HepG2 (cell line): ENCODE measurements around the gene KIF3A. TPM values are rescaled to one million over a fixed set of nuclear protein-coding genes. Genes with fewer than 3 reads are reported as not detected.

Source experiments
- ATAC-seq: fragments of 200-7000 bp; cut with Tn5 transposase; 3 replicates; pipeline ENCODE4 v1.9.1; 2020; ENCODE audit warnings: mild to moderate bottlenecking, moderate library complexity
- BruUV-seq: library from RNA; stranded (reverse); fragments of 400-500 nt; replicated peaks from 2 replicates; lab custom pipeline; 2021; lab: Mats Ljungman, UMichigan
- CTCF ChIA-PET: fragments of 300-600 bp; formaldehyde crosslinking; extraction: SDS; loops from one replicate; lab custom pipeline; 2021; ENCODE audit warnings: low total read pairs, inconsistent platforms, low intra/inter-chr PET ratio; lab: Yijun Ruan, JAX
- POLR2A ChIA-PET: fragments of 350-600 bp; sonication (Branson Sonifier 250); formaldehyde crosslinking; loops from one replicate; lab custom pipeline; 2020; ENCODE audit warnings: antibody characterized with exemption, inconsistent platforms; lab: Yijun Ruan, JAX
- DNase-seq: peaks from one replicate; pipeline ENCODE4 v3.0.0-alpha.2; 2015; ENCODE audit warnings: low spot score
- FAIRE-seq: peaks from 3 replicates; lab custom pipeline; 2011; peaks lifted over from hg19 to GRCh38; lab: Jason Lieb, UNC
- H2AFZ ChIP-seq: one replicate; pipeline ENCODE4 v1.6.1; 2011; ENCODE audit warnings: low read length, inconsistent platforms
- H3K27ac ChIP-seq: fragments of 300-600 bp; 3 replicates; pipeline ENCODE4 v1.8.0; 2011; ENCODE audit warnings: mixed run types, mild to moderate bottlenecking, mixed read lengths, low read length, inconsistent platforms; ENCODE audit not compliant: insufficient read depth; ENCODE audit errors: extremely low read length
- H3K27me3 ChIP-seq, 2 experiments: fragments of 200-600 bp in 1 of 2; 2 replicates in 1 of 2; 3 replicates in 1 of 2; pipeline versions ENCODE4 v1.6.0 to v1.8.0; 2011; ENCODE audit warnings: low read length in 2 of 2, mild to moderate bottlenecking in 2 of 2, moderate library complexity in 2 of 2, inconsistent platforms in 1 of 2; ENCODE audit not compliant: insufficient read depth in 2 of 2, control insufficient read depth in 1 of 2
- H3K36me3 ChIP-seq, 2 experiments: fragments of 200-600 bp in 1 of 2; replicated peaks in 1 of 2; 2 replicates in 1 of 2; 3 replicates in 1 of 2; pipeline versions ENCODE4 v1.5.1 to v1.8.0; 2011; ENCODE audit warnings: low read length in 2 of 2, inconsistent platforms in 1 of 2; ENCODE audit not compliant: insufficient read depth in 2 of 2, control insufficient read depth in 1 of 2
- H3K4me1 ChIP-seq: 2 replicates; pipeline ENCODE4 v1.5.1; 2012; ENCODE audit warnings: low read length, inconsistent platforms; ENCODE audit not compliant: insufficient read depth
- H3K4me2 ChIP-seq: 2 replicates; pipeline ENCODE4 v1.6.0; 2011; ENCODE audit warnings: low read depth, low read length, inconsistent platforms
- H3K4me3 ChIP-seq, 3 experiments: fragments of 200-600 bp in 1 of 3; sonication (generic), shearing (Covaris generic) in 1 of 3; replicated peaks in 1 of 3; 2 replicates each; pipeline ENCODE4 v1.5.1; 2011 to 2016; ENCODE audit warnings: low read length in 3 of 3, inconsistent platforms in 2 of 3, low read depth in 2 of 3, mild to moderate bottlenecking in 2 of 3, control low read depth in 1 of 3, mixed read lengths in 1 of 3; ENCODE audit not compliant: insufficient read depth in 1 of 3
- H3K79me2 ChIP-seq: one replicate; pipeline ENCODE4 v1.6.1; 2011; ENCODE audit warnings: low read length, inconsistent platforms; ENCODE audit not compliant: insufficient read depth
- H3K9ac ChIP-seq: 2 replicates; pipeline ENCODE4 v1.6.0; 2011; ENCODE audit warnings: mild to moderate bottlenecking, low read depth, low read length, inconsistent platforms; ENCODE audit not compliant: insufficient read depth
- H3K9me3 ChIP-seq: 2 replicates; pipeline ENCODE4 v1.5.1; 2012; ENCODE audit warnings: mild to moderate bottlenecking, low read length
- H4K20me1 ChIP-seq: 2 replicates; pipeline ENCODE4 v1.6.0; 2011; ENCODE audit warnings: inconsistent platforms, mild to moderate bottlenecking, low read length, moderate library complexity; ENCODE audit not compliant: insufficient read depth
- HMGXB3 ChIP-seq: sonication (generic); formaldehyde crosslinking; IDR thresholded peaks from 2 replicates; pipeline ENCODE4 v1.4.0; 2020; ENCODE audit warnings: missing genetic modification reagents, borderline replicate concordance
- MAF1 ChIP-seq: sonication (generic); formaldehyde crosslinking; IDR thresholded peaks from 2 replicates; pipeline ENCODE4 v1.5.0; 2020; ENCODE audit warnings: missing genetic modification reagents, borderline replicate concordance
- RARG ChIP-seq: sonication (generic); formaldehyde crosslinking; IDR thresholded peaks from 2 replicates; pipeline ENCODE4 v1.4.0; 2020; ENCODE audit warnings: low read depth, mild to moderate bottlenecking, missing genetic modification reagents
- ZBTB42 ChIP-seq: sonication (generic); formaldehyde crosslinking; IDR thresholded peaks from 2 replicates; pipeline ENCODE4 v1.5.0; 2020; ENCODE audit warnings: mild to moderate bottlenecking, missing genetic modification reagents
- ZFP41 ChIP-seq: sonication (generic); formaldehyde crosslinking; IDR thresholded peaks from 2 replicates; pipeline ENCODE4 v1.4.0; 2020; ENCODE audit warnings: mild to moderate bottlenecking, missing genetic modification reagents, borderline replicate concordance
- ZNF343 ChIP-seq: sonication (generic); formaldehyde crosslinking; IDR thresholded peaks from 2 replicates; pipeline ENCODE4 v1.4.0; 2020; ENCODE audit warnings: mild to moderate bottlenecking, missing genetic modification reagents
- WGBS: methylation state at CpG from one replicate; pipeline ENCODE4 v1.1.6; 2017; ENCODE audit warnings: low lambda C conversion rate; 5-methylcytosine and 5-hydroxymethylcytosine counted together
- in situ Hi-C: cut with HindIII; loops from 2 replicates; pipeline ENCODE4 v1.10.0; 2017; ENCODE audit warnings: low pct_unique_long_range_greater_than_20kb; ENCODE audit not compliant: extremely low pct_ligation_motif_present
- intact Hi-C: fragments of 100-400 bp; cut with micrococcal nuclease; formaldehyde crosslinking; loops from one replicate; pipeline ENCODE4 v1.10.0; 2022; ENCODE audit not compliant: unreplicated experiment
- polyA plus RNA-seq, 8 experiments: library from polyadenylated mRNA; depleted of rRNA in 3 of 8; stranded (reverse) in 7 of 8; unstranded in 1 of 8; fragments of >200 nt; fragmentation: Illumina TruSeq in 4 of 8; extraction: Trizol in 4 of 8; gene quantifications; 2 replicates each; pipeline versions ENCODE4 v1.2.1 to v1.2.3, GENCODE V29; 2011 to 2016; ENCODE audit warnings: low read depth in 4 of 8, missing spikeins in 1 of 8, mixed read lengths in 1 of 8; ENCODE audit not compliant: insufficient read depth in 1 of 8
- total RNA-seq, 5 experiments: library from RNA; depleted of rRNA; stranded (reverse); fragments of >200 nt; fragmentation: Illumina TruSeq; extraction: Trizol; gene quantifications; 2 replicates each; pipeline ENCODE4 v1.2.3, GENCODE V29; 2016; ENCODE audit warnings: low read depth in 1 of 5

The KIF3A gene
- total and polyA plus RNA-seq, 2 of the 13 experiments (the other 11 are each of a cell fraction or from before 2014, with no cell fraction given): 2.3 to 8.4 TPM

GRCh38 chr5:132767150-132767549 is 29.8 kb upstream of the KIF3A start:
- in situ Hi-C loops: no loop called here
- no peaks in the 10 kb centered on the region for H3K9me3 ChIP-seq
- DNase-seq (no peak), ATAC-seq (no peak), FAIRE-seq (no peak)
- BruUV-seq: no TSS peak
- intact Hi-C loops: no loop called here
- no peaks in the 10 kb centered on the region for H3K27me3 ChIP-seq
- no peak for TF ChIP-seq MAF1
- TF ChIP-seq ZNF343: no peak
- no peak for TF ChIP-seq RARG (CRISPR knock-in tag)
- TF ChIP-seq ZBTB42: no peak
- TF ChIP-seq HMGXB3 (CRISPR knock-in tag): no peak
- H3K36me3 ChIP-seq: peaks cover 11 to 34% of the 10 kb centered on the region in 2 experiments; a peak in 4 of 5 replicates
- no peaks in the 10 kb centered on the region for H4K20me1 ChIP-seq
- H3K4me2 ChIP-seq: no peak overlapping the region
- peaks cover 31% of the 10 kb centered on the region for H3K79me2 ChIP-seq
- no peak overlapping the region for H3K27ac ChIP-seq
- POLR2A ChIA-PET: no interaction called here
- peaks cover 18% of the 10 kb centered on the region for H3K4me1 ChIP-seq
- CTCF ChIA-PET: no interaction called here
- no peak overlapping the region for H2AFZ ChIP-seq
- H3K9ac ChIP-seq: no peak overlapping the region
- no peak overlapping the region for H3K4me3 ChIP-seq
- 94% methylated on average over 2 of the region's 2 CpGs for whole genome bisulfite sequencing

DNA sequence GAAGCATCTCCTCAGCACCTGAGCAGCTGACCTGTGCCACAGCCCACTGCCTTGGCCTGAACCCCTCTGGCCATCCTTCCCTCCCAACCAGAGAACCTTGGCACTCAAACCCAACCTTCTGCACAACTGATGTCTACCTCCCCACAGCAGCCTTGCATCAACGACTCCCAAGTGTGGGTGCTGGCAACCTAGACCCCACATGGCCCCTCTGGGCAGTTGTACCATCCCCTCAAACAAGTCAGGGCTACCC is 29.4 kb upstream of the KIF3A start:
- in situ Hi-C loops: no loop called here
- no TSS peak for BruUV-seq
- H3K27me3 ChIP-seq: no peaks in the 10 kb centered on the region

More for the DNA sequence above, 29.4 kb upstream of the KIF3A start:
- peaks cover 11 to 38% of the 10 kb centered on the region in 2 experiments; a peak in 4 of 5 replicates for H3K36me3 ChIP-seq
- ChIA-PET CTCF (no interaction called here), POLR2A (no interaction called here)
- no peak for TF ChIP-seq ZFP41 (CRISPR knock-in tag)
- ATAC-seq: no peak
- no peaks in the 10 kb centered on the region for H3K9me3 ChIP-seq
- no peak overlapping the region for H3K27ac ChIP-seq
- peaks cover 14% of the 10 kb centered on the region for H3K4me1 ChIP-seq
- peaks cover 31% of the 10 kb centered on the region for H3K79me2 ChIP-seq
- no peak for FAIRE-seq
- H3K4me3 ChIP-seq: no peak overlapping the region
- H3K4me2 ChIP-seq: no peak overlapping the region
- no peaks in the 10 kb centered on the region for H4K20me1 ChIP-seq
- DNase-seq: no peak
- intact Hi-C loops: no loop called here
- 100% methylated on average over 1 of the region's 1 CpG for WGBS
- no peak overlapping the region for H3K9ac ChIP-seq
- H2AFZ ChIP-seq: no peak overlapping the region
